ENCODE results near the gene ANKRD12. TPM values are rescaled to one million over a fixed set of nuclear protein-coding genes. Genes with fewer than 3 reads are reported as not detected.

The ANKRD12 gene
- polyA plus RNA-seq, 2 donors = 6.1 to 33.0 TPM

DNA sequence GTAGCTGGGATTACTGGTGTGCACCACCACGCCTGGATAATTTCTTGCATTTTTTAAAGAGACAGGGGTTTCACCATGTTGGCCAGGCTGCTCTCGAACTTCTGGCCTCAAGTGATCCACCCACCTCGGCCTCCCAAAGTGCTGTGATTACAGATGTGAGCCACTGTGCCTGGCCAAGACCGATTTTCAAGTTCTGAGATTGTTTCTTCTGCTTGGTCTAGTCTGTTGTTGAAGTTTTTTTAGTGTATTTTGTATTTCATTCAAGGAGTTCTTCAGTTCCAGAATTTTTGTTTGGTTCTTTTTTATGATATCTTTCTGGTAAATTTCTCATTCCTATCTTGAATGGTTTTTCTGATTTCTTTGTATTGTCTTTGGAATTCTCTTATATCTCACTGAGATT lies 96.4 kb downstream of the ANKRD12 start:
- H3K27ac ChIP-seq (ENCODE audit: low read depth in 2 of 2, low read length in 1 of 2) = no peak overlapping the region
- H3K4me3 ChIP-seq (ENCODE audit: low read depth in 1 of 2, low read length in 2 of 2) = no peak overlapping the region
- no peaks in the 10 kb centered on the region for H3K27me3 ChIP-seq (ENCODE audit: control insufficient read depth in 1 of 2, insufficient read depth in 2 of 2, low read length in 2 of 2)
- WGBS, 2 donors = 98% methylated on average over 4 of the region's 4 CpGs
- no peaks in the 10 kb centered on the region for H3K9me3 ChIP-seq (ENCODE audit: control insufficient read depth in 2 of 2, insufficient read depth in 1 of 2, low read depth in 1 of 2, low read length in 1 of 2)
- H3K4me1 ChIP-seq (ENCODE audit: control insufficient read depth in 2 of 2, insufficient read depth in 2 of 2, low read length in 1 of 2) = no peaks in the 10 kb centered on the region
- H3K36me3 ChIP-seq (ENCODE audit: control insufficient read depth in 2 of 2, insufficient read depth in 2 of 2, low read length in 1 of 2) = peaks cover 0 to 10% of the 10 kb centered on the region in 2 donors

DNA sequence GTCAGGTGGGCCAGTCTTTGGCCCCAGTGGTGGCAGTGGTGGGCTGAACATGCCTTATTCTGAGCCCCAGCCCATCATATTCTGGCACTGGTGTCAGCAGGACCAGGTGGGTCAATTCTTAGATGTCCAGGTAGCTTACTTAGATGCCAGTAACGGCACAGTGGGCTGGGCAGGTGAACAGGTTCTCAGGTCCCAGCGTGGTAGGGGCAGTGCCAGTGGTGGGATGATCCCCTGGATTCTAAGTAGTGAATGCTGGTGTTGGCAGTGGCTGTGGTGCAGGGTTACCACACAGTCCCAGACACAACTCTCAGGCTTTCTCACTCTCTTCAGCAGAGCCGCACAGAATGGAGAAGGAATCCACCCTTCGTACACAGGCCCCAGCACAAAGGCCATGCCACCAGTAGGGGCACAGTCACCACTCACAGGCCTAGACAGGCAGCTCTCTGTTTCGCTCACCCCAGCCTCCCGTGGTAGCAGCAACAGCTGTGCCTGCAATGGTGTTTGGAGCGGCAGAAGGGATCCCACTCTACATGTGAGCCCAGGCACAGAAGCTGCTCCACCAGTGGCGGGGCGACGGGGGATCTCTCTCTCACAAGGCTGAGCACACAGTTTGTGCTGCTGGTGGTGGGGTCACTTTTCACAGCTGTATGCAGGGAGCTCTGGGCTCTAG lies 97.3 kb downstream of the ANKRD12 start:
- H3K36me3 ChIP-seq (ENCODE audit: control insufficient read depth in 2 of 2, insufficient read depth in 2 of 2, low read length in 1 of 2) = peaks cover 0 to 10% of the 10 kb centered on the region in 2 donors

DNA sequence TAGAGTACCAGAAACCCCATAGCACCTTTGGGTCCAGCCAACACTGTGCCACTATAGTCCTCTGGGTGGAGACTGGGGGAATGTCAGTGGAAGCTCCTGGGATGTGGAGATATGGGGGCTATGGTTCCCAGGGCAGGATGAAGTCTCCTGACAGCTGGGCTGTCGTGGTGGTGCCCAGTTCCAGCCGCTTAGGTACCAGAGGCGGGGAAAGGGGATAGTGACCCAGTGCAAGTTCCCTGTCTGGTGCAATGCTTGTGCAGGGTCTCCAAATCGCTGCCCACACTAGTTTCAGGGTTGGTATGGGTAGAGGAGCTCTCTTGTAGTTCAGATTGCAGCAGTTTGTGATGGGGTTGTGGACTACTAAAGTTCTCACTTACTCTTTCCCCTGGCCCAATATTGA lies 97.9 kb downstream of the ANKRD12 start:
- 96 to 98% methylated on average over 4 of the region's 4 CpGs for WGBS, 2 donors

More for the DNA sequence above, 97.3 kb downstream of the ANKRD12 start:
- no peak overlapping the region for H3K27ac ChIP-seq (ENCODE audit: low read depth in 2 of 2, low read length in 1 of 2)
- WGBS, 2 donors = 97 to 99% methylated on average over 10 of the region's 10 CpGs
- H3K27me3 ChIP-seq (ENCODE audit: control insufficient read depth in 1 of 2, insufficient read depth in 2 of 2, low read length in 2 of 2) = no peaks in the 10 kb centered on the region
- no peaks in the 10 kb centered on the region for H3K9me3 ChIP-seq (ENCODE audit: control insufficient read depth in 2 of 2, insufficient read depth in 1 of 2, low read depth in 1 of 2, low read length in 1 of 2)
- no peak overlapping the region for H3K4me3 ChIP-seq (ENCODE audit: low read depth in 1 of 2, low read length in 2 of 2)
- H3K4me1 ChIP-seq (ENCODE audit: control insufficient read depth in 2 of 2, insufficient read depth in 2 of 2, low read length in 1 of 2) = no peaks in the 10 kb centered on the region

GRCh38 chr18:9237981-9238380 lies 101.4 kb downstream of the ANKRD12 start:
- no peaks in the 10 kb centered on the region for H3K4me1 ChIP-seq (ENCODE audit: control insufficient read depth in 2 of 2, insufficient read depth in 2 of 2, low read length in 1 of 2)
- no peak overlapping the region for H3K4me3 ChIP-seq (ENCODE audit: low read depth in 1 of 2, low read length in 2 of 2)
- WGBS, 2 donors = 86 to 91% methylated on average over 2 of the region's 2 CpGs
- no peaks in the 10 kb centered on the region for H3K9me3 ChIP-seq (ENCODE audit: control insufficient read depth in 2 of 2, insufficient read depth in 1 of 2, low read depth in 1 of 2, low read length in 1 of 2)
- no peaks in the 10 kb centered on the region for H3K27me3 ChIP-seq (ENCODE audit: control insufficient read depth in 1 of 2, insufficient read depth in 2 of 2, low read length in 2 of 2)
- no peak overlapping the region for H3K27ac ChIP-seq (ENCODE audit: low read depth in 2 of 2, low read length in 1 of 2)
- H3K36me3 ChIP-seq (ENCODE audit: control insufficient read depth in 2 of 2, insufficient read depth in 2 of 2, low read length in 1 of 2) = peaks cover 0 to 10% of the 10 kb centered on the region in 2 donors

More for the DNA sequence above, 97.9 kb downstream of the ANKRD12 start:
- no peak overlapping the region for H3K4me3 ChIP-seq (ENCODE audit: low read depth in 1 of 2, low read length in 2 of 2)
- no peak overlapping the region for H3K27ac ChIP-seq (ENCODE audit: low read depth in 2 of 2, low read length in 1 of 2)
- H3K27me3 ChIP-seq (ENCODE audit: control insufficient read depth in 1 of 2, insufficient read depth in 2 of 2, low read length in 2 of 2) = no peaks in the 10 kb centered on the region
- H3K9me3 ChIP-seq (ENCODE audit: control insufficient read depth in 2 of 2, insufficient read depth in 1 of 2, low read depth in 1 of 2, low read length in 1 of 2) = no peaks in the 10 kb centered on the region
- peaks cover 0 to 10% of the 10 kb centered on the region in 2 donors for H3K36me3 ChIP-seq (ENCODE audit: control insufficient read depth in 2 of 2, insufficient read depth in 2 of 2, low read length in 1 of 2)
- H3K4me1 ChIP-seq (ENCODE audit: control insufficient read depth in 2 of 2, insufficient read depth in 2 of 2, low read length in 1 of 2) = no peaks in the 10 kb centered on the region

GRCh38 chr18:9239720-9240119 lies 103.1 kb downstream of the ANKRD12 start:
- no peaks in the 10 kb centered on the region for H3K27me3 ChIP-seq (ENCODE audit: control insufficient read depth in 1 of 2, insufficient read depth in 2 of 2, low read length in 2 of 2)
- no peaks in the 10 kb centered on the region for H3K9me3 ChIP-seq (ENCODE audit: control insufficient read depth in 2 of 2, insufficient read depth in 1 of 2, low read depth in 1 of 2, low read length in 1 of 2)
- WGBS, 2 donors = 73 to 74% methylated on average over 1 of the region's 1 CpG
- no peaks in the 10 kb centered on the region for H3K36me3 ChIP-seq (ENCODE audit: control insufficient read depth in 2 of 2, insufficient read depth in 2 of 2, low read length in 1 of 2)
- no peaks in the 10 kb centered on the region for H3K4me1 ChIP-seq (ENCODE audit: control insufficient read depth in 2 of 2, insufficient read depth in 2 of 2, low read length in 1 of 2)
- no peak overlapping the region for H3K27ac ChIP-seq (ENCODE audit: low read depth in 2 of 2, low read length in 1 of 2)
- H3K4me3 ChIP-seq (ENCODE audit: low read depth in 1 of 2, low read length in 2 of 2) = no peak overlapping the region

DNA sequence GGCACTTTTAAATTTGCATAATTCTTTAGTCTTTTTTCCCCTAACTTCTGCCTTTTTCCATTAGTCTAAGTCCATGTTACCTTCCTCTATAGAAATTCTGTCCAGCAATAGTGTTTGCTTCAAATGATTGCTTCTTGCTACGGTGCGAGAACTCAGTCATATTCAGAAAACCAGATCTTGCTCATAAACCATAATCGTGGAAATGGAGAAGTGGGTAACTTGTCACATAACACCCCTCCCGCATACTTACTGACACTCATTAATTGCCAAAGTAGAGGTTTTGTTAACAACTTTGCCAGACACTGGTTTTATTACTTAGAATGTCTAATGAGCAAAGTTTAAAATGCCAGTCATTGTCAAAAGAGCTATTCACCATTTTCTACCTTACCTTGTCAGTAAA lies 103.7 kb downstream of the ANKRD12 start:
- H3K27ac ChIP-seq (ENCODE audit: low read depth in 2 of 2, low read length in 1 of 2) = no peak overlapping the region
- H3K9me3 ChIP-seq (ENCODE audit: control insufficient read depth in 2 of 2, insufficient read depth in 1 of 2, low read depth in 1 of 2, low read length in 1 of 2) = no peaks in the 10 kb centered on the region
- no peaks in the 10 kb centered on the region for H3K27me3 ChIP-seq (ENCODE audit: control insufficient read depth in 1 of 2, insufficient read depth in 2 of 2, low read length in 2 of 2)
- no peaks in the 10 kb centered on the region for H3K36me3 ChIP-seq (ENCODE audit: control insufficient read depth in 2 of 2, insufficient read depth in 2 of 2, low read length in 1 of 2)
- H3K4me3 ChIP-seq (ENCODE audit: low read depth in 1 of 2, low read length in 2 of 2) = no peak overlapping the region
- WGBS, 2 donors = 71 to 81% methylated on average over 4 of the region's 4 CpGs
- no peaks in the 10 kb centered on the region for H3K4me1 ChIP-seq (ENCODE audit: control insufficient read depth in 2 of 2, insufficient read depth in 2 of 2, low read length in 1 of 2)

DNA sequence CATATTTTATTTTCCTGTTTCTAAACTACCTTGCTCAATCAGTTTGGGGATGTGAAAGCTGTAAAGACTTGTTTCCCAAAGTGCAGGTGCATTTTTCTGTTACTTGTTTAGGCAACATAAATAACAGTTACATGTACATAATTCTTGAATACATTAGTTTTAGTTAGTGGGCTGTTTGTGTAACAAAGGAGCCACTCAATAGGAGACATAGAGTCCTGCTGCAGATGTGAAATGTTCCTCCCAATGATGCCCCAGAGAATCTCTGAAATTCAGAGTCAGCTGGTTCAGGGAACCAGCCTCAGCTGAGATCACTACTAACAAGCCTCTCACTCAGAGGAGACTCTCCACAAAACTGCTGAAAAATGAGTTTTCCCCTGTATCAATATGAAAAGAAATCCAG lies 106.4 kb downstream of the ANKRD12 start:
- H3K4me1 ChIP-seq (ENCODE audit: control insufficient read depth in 2 of 2, insufficient read depth in 2 of 2, low read length in 1 of 2) = no peaks in the 10 kb centered on the region
- no peaks in the 10 kb centered on the region for H3K27me3 ChIP-seq (ENCODE audit: control insufficient read depth in 1 of 2, insufficient read depth in 2 of 2, low read length in 2 of 2)
- no peaks in the 10 kb centered on the region for H3K9me3 ChIP-seq (ENCODE audit: control insufficient read depth in 2 of 2, insufficient read depth in 1 of 2, low read depth in 1 of 2, low read length in 1 of 2)
- no peak overlapping the region for H3K27ac ChIP-seq (ENCODE audit: low read depth in 2 of 2, low read length in 1 of 2)
- H3K4me3 ChIP-seq (ENCODE audit: low read depth in 1 of 2, low read length in 2 of 2) = no peak overlapping the region
- no peaks in the 10 kb centered on the region for H3K36me3 ChIP-seq (ENCODE audit: control insufficient read depth in 2 of 2, insufficient read depth in 2 of 2, low read length in 1 of 2)

GRCh38 chr18:9244376-9244775 lies 107.8 kb downstream of the ANKRD12 start:
- Histone ChIP-seq H3K27ac (ENCODE audit: low read depth in 2 of 2, low read length in 1 of 2) (no peak overlapping the region), H3K4me1 (ENCODE audit: control insufficient read depth in 2 of 2, insufficient read depth in 2 of 2, low read length in 1 of 2) (no peaks in the 10 kb centered on the region), H3K9me3 (ENCODE audit: control insufficient read depth in 2 of 2, insufficient read depth in 1 of 2, low read depth in 1 of 2, low read length in 1 of 2) (no peaks in the 10 kb centered on the region), H3K27me3 (ENCODE audit: control insufficient read depth in 1 of 2, insufficient read depth in 2 of 2, low read length in 2 of 2) (no peaks in the 10 kb centered on the region), H3K4me3 (ENCODE audit: low read depth in 1 of 2, low read length in 2 of 2) (no peak overlapping the region), H3K36me3 (ENCODE audit: control insufficient read depth in 2 of 2, insufficient read depth in 2 of 2, low read length in 1 of 2) (no peaks in the 10 kb centered on the region)
- WGBS, 2 donors = 90 to 92% methylated on average over 3 of the region's 3 CpGs

- WGBS, 2 donors = 97% methylated on average over 4 of the region's 4 CpGs
- Histone ChIP-seq H3K27ac (ENCODE audit: low read depth in 2 of 2, low read length in 1 of 2) (no peak overlapping the region), H3K36me3 (ENCODE audit: control insufficient read depth in 2 of 2, insufficient read depth in 2 of 2, low read length in 1 of 2) (no peaks in the 10 kb centered on the region), H3K27me3 (ENCODE audit: control insufficient read depth in 1 of 2, insufficient read depth in 2 of 2, low read length in 2 of 2) (no peaks in the 10 kb centered on the region), H3K9me3 (ENCODE audit: control insufficient read depth in 2 of 2, insufficient read depth in 1 of 2, low read depth in 1 of 2, low read length in 1 of 2) (no peaks in the 10 kb centered on the region), H3K4me1 (ENCODE audit: control insufficient read depth in 2 of 2, insufficient read depth in 2 of 2, low read length in 1 of 2) (no peaks in the 10 kb centered on the region), H3K4me3 (ENCODE audit: low read depth in 1 of 2, low read length in 2 of 2) (no peak overlapping the region)
These were observed 112.1 kb downstream of the ANKRD12 start for GRCh38 chr18:9248661-9249060.

GRCh38 chr18:9249254-9249653 lies 112.7 kb downstream of the ANKRD12 start:
- Histone ChIP-seq H3K4me3 (ENCODE audit: low read depth in 1 of 2, low read length in 2 of 2) (no peak overlapping the region), H3K36me3 (ENCODE audit: control insufficient read depth in 2 of 2, insufficient read depth in 2 of 2, low read length in 1 of 2) (no peaks in the 10 kb centered on the region)
- 82 to 91% methylated on average over 2 of the region's 2 CpGs for WGBS, 2 donors

More at GRCh38 chr18:9249254-9249653, 112.7 kb downstream of the ANKRD12 start:
- H3K4me1 ChIP-seq (ENCODE audit: control insufficient read depth in 2 of 2, insufficient read depth in 2 of 2, low read length in 1 of 2) = no peaks in the 10 kb centered on the region
- H3K27ac ChIP-seq (ENCODE audit: low read depth in 2 of 2, low read length in 1 of 2) = no peak overlapping the region
- H3K9me3 ChIP-seq (ENCODE audit: control insufficient read depth in 2 of 2, insufficient read depth in 1 of 2, low read depth in 1 of 2, low read length in 1 of 2) = no peaks in the 10 kb centered on the region
- H3K27me3 ChIP-seq (ENCODE audit: control insufficient read depth in 1 of 2, insufficient read depth in 2 of 2, low read length in 2 of 2) = no peaks in the 10 kb centered on the region

Data from esophagus (tissue), 2 donors.